Esophagus squamous epithelium (tissue), 5 donors: ENCODE results near the gene RHO. TPM values are rescaled to one million over a fixed set of nuclear protein-coding genes. Genes with fewer than 3 reads are reported as not detected.

Source experiments
- DNase-seq: peaks from one replicate; lab custom pipeline; 2025; lab: John Stamatoyannopoulos, UW
- H3K27ac ChIP-seq, 4 donors: fragments of 200-600 bp; sonication (generic); one replicate each; pipeline ENCODE4 v1.5.1; 2016 to 2019; ENCODE audit warnings: mild to moderate bottlenecking in 1 of 4
- H3K27me3 ChIP-seq, 4 donors: fragments of 200-600 bp; sonication (generic); 1 replicate in 3 of 4; 2 replicates in 1 of 4; pipeline versions ENCODE4 v1.5.1 to v1.6.0; 2017 to 2021; ENCODE audit warnings: antibody characterized with exemption in 1 of 4
- H3K36me3 ChIP-seq, 3 donors: fragments of 200-600 bp; sonication (generic); one replicate each; pipeline ENCODE4 v1.5.1; 2016 to 2019
- H3K4me1 ChIP-seq, 3 donors: fragments of 200-600 bp; sonication (generic); one replicate each; pipeline ENCODE4 v1.5.1; 2017 to 2019
- H3K4me3 ChIP-seq, 4 donors: fragments of 200-600 bp; sonication (generic); 1 replicate in 3 of 4; 2 replicates in 1 of 4; pipeline ENCODE4 v1.5.1; 2016 to 2019; ENCODE audit warnings: mild to moderate bottlenecking in 2 of 4, moderate library complexity in 1 of 4
- H3K9me3 ChIP-seq, 3 donors: fragments of 200-600 bp; sonication (generic); one replicate each; pipeline ENCODE4 v1.5.1; 2016 to 2019
- CTCF ChIP-seq, 6 experiments: fragments of 450-650 bp in 4 of 6; fragments of 200-600 bp in 2 of 6; sonication (generic) in 2 of 6; IDR thresholded peaks; one replicate each; pipeline ENCODE4 v1.5.1; 2016 to 2019; ENCODE audit warnings: antibody characterized with exemption in 6 of 6, mild to moderate bottlenecking in 4 of 6, moderate library complexity in 4 of 6
- POLR2A ChIP-seq, 4 donors: fragments of 450-650 bp; IDR thresholded peaks; one replicate each; pipeline ENCODE4 v1.6.1; 2017; ENCODE audit warnings: antibody characterized with exemption in 4 of 4, mild to moderate bottlenecking in 4 of 4, moderate library complexity in 3 of 4
- WGBS, 2 donors: methylation state at CpG; one replicate each; pipeline ENCODE4 v1.1.5; 2018; 5-methylcytosine and 5-hydroxymethylcytosine counted together
- intact Hi-C: fragments of 100-400 bp; cut with DNase I; formaldehyde crosslinking; loops from one replicate; pipeline ENCODE4 v1.15.0; 2022
- total RNA-seq, 4 donors: library from RNA; depleted of rRNA; stranded (reverse); fragments of >200 nt; gene quantifications; one replicate each; pipeline ENCODE4 v1.1.0, GENCODE V29; 2016
- donor health status: DM: yes; HTN: yes; CAD: no.

The RHO gene
- total RNA-seq, 4 donors from 2014 or later: not detected

- intact Hi-C loops: no loop called here
Measured at GRCh38 chr3:129530821-129531220, 2.4 kb downstream of the RHO start.

GRCh38 chr3:129531699-129532098 is 3.3 kb downstream of the RHO start:
- Histone ChIP-seq H3K27me3 (no peaks in the 10 kb centered on the region), H3K27ac (no peak overlapping the region), H3K9me3 (no peaks in the 10 kb centered on the region), H3K4me1 (peaks cover 0 to 6% (median 0%) of the 10 kb centered on the region in 3 donors), H3K4me3 (no peak overlapping the region), H3K36me3 (no peaks in the 10 kb centered on the region)
- 86 to 88% methylated on average over 9 to 11 of the region's 11 CpGs for WGBS, 2 donors
- intact Hi-C loops: no loop called here
- no peak for DNase-seq
- no peak for TF ChIP-seq CTCF (IDR thresholded peaks at IDR 0.05)
- TF ChIP-seq POLR2A (IDR thresholded peaks at IDR 0.05): no peak

More at GRCh38 chr3:129530821-129531220, 2.4 kb downstream of the RHO start:
- Histone ChIP-seq H3K4me3 (no peak overlapping the region), H3K4me1 (peaks cover 0 to 6% (median 0%) of the 10 kb centered on the region in 3 donors), H3K9me3 (no peaks in the 10 kb centered on the region), H3K36me3 (no peaks in the 10 kb centered on the region), H3K27me3 (no peaks in the 10 kb centered on the region), H3K27ac (no peak overlapping the region)
- TF ChIP-seq CTCF (IDR thresholded peaks at IDR 0.05): no peak
- TF ChIP-seq POLR2A (IDR thresholded peaks at IDR 0.05): no peak
- WGBS, 2 donors: 92 to 100% methylated on average over 1 to 5 of the region's 13 CpGs
- DNase-seq: no peak

- Histone ChIP-seq H3K36me3 (no peaks in the 10 kb centered on the region), H3K4me1 (peaks cover 0 to 6% (median 0%) of the 10 kb centered on the region in 3 donors), H3K27ac (no peak overlapping the region), H3K9me3 (no peaks in the 10 kb centered on the region), H3K27me3 (no peaks in the 10 kb centered on the region), H3K4me3 (no peak overlapping the region)
- intact Hi-C loops: no loop called here
- WGBS, 2 donors: 92 to 94% methylated on average over 10 to 20 of the region's 20 CpGs
- no peak for DNase-seq
- TF ChIP-seq POLR2A (IDR thresholded peaks at IDR 0.05): no peak
- no peak for TF ChIP-seq CTCF (IDR thresholded peaks at IDR 0.05)
Measured at GRCh38 chr3:129532261-129532660, 3.8 kb downstream of the RHO start.

GRCh38 chr3:129533406-129533805 is 5.0 kb downstream of the RHO start:
- TF ChIP-seq POLR2A (IDR thresholded peaks at IDR 0.05) (no peak), CTCF (IDR thresholded peaks at IDR 0.05) (no peak)
- 89 to 91% methylated on average over 11 to 13 of the region's 16 CpGs for WGBS, 2 donors
- intact Hi-C loops: no loop called here

GRCh38 chr3:129534428-129535027 is 6.1 kb downstream of the RHO start:
- WGBS, 2 donors: 68 to 83% methylated on average over 3 to 4 of the region's 4 CpGs
- peaks cover 0 to 7% (median 0%) of the 10 kb centered on the region in 4 donors for H3K27me3 ChIP-seq
- TF ChIP-seq CTCF (IDR thresholded peaks at IDR 0.05): no peak
- no peak for TF ChIP-seq POLR2A (IDR thresholded peaks at IDR 0.05)
- DNase-seq: no peak
- intact Hi-C loops: no loop called here
- no peaks in the 10 kb centered on the region for H3K36me3 ChIP-seq
- H3K27ac ChIP-seq: no peak overlapping the region
- no peaks in the 10 kb centered on the region for H3K9me3 ChIP-seq
- no peak overlapping the region for H3K4me3 ChIP-seq
- H3K4me1 ChIP-seq: peaks cover 0 to 6% (median 0%) of the 10 kb centered on the region in 3 donors

More at GRCh38 chr3:129533406-129533805, 5.0 kb downstream of the RHO start:
- DNase-seq: no peak
- Histone ChIP-seq H3K27me3 (peaks cover 0 to 7% (median 0%) of the 10 kb centered on the region in 4 donors), H3K4me1 (peaks cover 0 to 6% (median 0%) of the 10 kb centered on the region in 3 donors), H3K9me3 (no peaks in the 10 kb centered on the region), H3K27ac (no peak overlapping the region), H3K4me3 (no peak overlapping the region), H3K36me3 (no peaks in the 10 kb centered on the region)
